Ovary (tissue), 7 donors: ENCODE measurements around the gene RMP24.

Experiments used
- DNase-seq, 5 donors: peaks; one replicate each; pipeline ENCODE4 v3.0.0-alpha.2; 2019 to 2020
- H3K27ac ChIP-seq, 2 donors: fragments of 200-600 bp; one replicate each; pipeline versions ENCODE4 v1.5.1 to v1.8.0; 2019 to 2022
- H3K27me3 ChIP-seq: fragments of 200-600 bp; one replicate; pipeline ENCODE4 v1.8.0; 2022
- H3K36me3 ChIP-seq: fragments of 200-600 bp; sonication (generic); one replicate; pipeline ENCODE4 v1.5.1; 2019
- H3K4me1 ChIP-seq: one replicate; pipeline ENCODE4 v1.8.1; 2013; ENCODE audit warnings: mild to moderate bottlenecking, moderate library complexity; ENCODE audit not compliant: insufficient read depth
- H3K4me3 ChIP-seq: fragments of 200-600 bp; sonication (generic); one replicate; pipeline ENCODE4 v1.5.1; 2017
- H3K9me3 ChIP-seq, 2 donors: fragments of 200-600 bp in 1 of 2; sonication (generic) in 1 of 2; one replicate each; pipeline versions ENCODE4 v1.5.1 to v1.8.1; 2013 to 2019; ENCODE audit warnings: mild to moderate bottlenecking in 1 of 2, moderate library complexity in 1 of 2
- CTCF ChIP-seq, 3 donors: fragments of 450-650 bp in 2 of 3; fragments of 200-600 bp in 1 of 3; IDR thresholded peaks; one replicate each; pipeline versions ENCODE4 v1.5.1 to v1.8.0; 2016 to 2022; ENCODE audit warnings: antibody characterized with exemption in 3 of 3, mild to moderate bottlenecking in 1 of 3
- EP300 ChIP-seq: sonication (generic); formaldehyde crosslinking; IDR thresholded peaks from one replicate; pipeline ENCODE4 v1.6.1; 2017; ENCODE audit warnings: antibody characterized with exemption
- POLR2A ChIP-seq: fragments of 450-650 bp; IDR thresholded peaks from one replicate; pipeline ENCODE4 v1.6.1; 2017; ENCODE audit warnings: antibody characterized with exemption, mild to moderate bottlenecking, moderate library complexity
- WGBS, 3 donors: extraction: QIAGEN DNeasy Blood & Tissue Kit in 1 of 3; methylation state at CpG; one replicate each; pipeline versions ENCODE4 v1.1.5 to v1.1.7; 2013 to 2017; 5-methylcytosine and 5-hydroxymethylcytosine counted together
- intact Hi-C, 4 donors: fragments of 100-400 bp; cut with DNase I; formaldehyde crosslinking; loops; one replicate each; pipeline versions ENCODE4 v1.11.0 to v1.15.1; 2022 to 2023
- donor health status: DM: no; HTN: no; CAD: no; lungs with moderate emphysema.
- donor health status: DM: no; HTN: no; CAD: no.
- donor health status: Bipolar disorder and iron deficiency.
- donor health status: DM: no; HTN: no; CAD: no.
- donor health status: DM: yes; HTN: yes; CAD: no.

The RMP24 gene

GRCh38 chr18:35933982-35934381 is 38.5 kb upstream of the RMP24 start:
- TF ChIP-seq POLR2A (no peak), EP300 (no peak), CTCF (IDR thresholded peaks at IDR 0.05) (no peak)
- no peaks in the 10 kb centered on the region for H3K4me1 ChIP-seq
- WGBS, 3 donors, result 71 to 86% (median 86%) methylated on average over 8 of the region's 8 CpGs
- no peaks in the 10 kb centered on the region for H3K27me3 ChIP-seq
- no peaks in the 10 kb centered on the region for H3K36me3 ChIP-seq
- no peak overlapping the region for H3K4me3 ChIP-seq
- no peaks in the 10 kb centered on the region for H3K9me3 ChIP-seq
- intact Hi-C loops, result no loop called here
- no peak for DNase-seq
- H3K27ac ChIP-seq, result no peak overlapping the region

GRCh38 chr18:35934891-35935290 is 37.6 kb upstream of the RMP24 start:
- no peak for DNase-seq
- no peak for TF ChIP-seq CTCF (IDR thresholded peaks at IDR 0.05)
- no peak for TF ChIP-seq EP300
- TF ChIP-seq POLR2A, result no peak
- H3K36me3 ChIP-seq, result no peaks in the 10 kb centered on the region
- no peak overlapping the region for H3K27ac ChIP-seq
- no peak overlapping the region for H3K4me3 ChIP-seq
- H3K4me1 ChIP-seq, result no peaks in the 10 kb centered on the region
- intact Hi-C loops, result no loop called here
- WGBS, 3 donors, result 78 to 84% (median 83%) methylated on average over 5 of the region's 5 CpGs
- H3K27me3 ChIP-seq, result no peaks in the 10 kb centered on the region
- H3K9me3 ChIP-seq, result no peaks in the 10 kb centered on the region

DNA sequence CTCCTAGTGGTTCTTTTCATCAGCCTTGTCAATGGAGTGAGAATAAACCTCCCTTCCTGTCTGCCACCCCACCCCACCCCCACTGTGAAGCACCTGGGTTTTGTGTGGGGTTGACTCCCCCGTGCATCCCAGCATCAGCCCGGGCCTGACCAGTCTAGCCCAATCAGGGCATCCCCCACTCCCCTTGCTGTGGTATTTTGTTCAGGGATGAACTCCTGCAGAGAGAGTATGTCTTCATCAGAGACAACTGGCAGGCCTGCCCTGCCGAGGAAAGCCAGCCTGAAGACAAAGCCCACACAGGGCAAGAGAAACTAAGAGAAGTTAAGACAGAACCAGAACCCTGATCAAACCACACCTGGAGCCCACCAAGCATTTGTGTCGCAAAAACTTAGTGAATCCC is 36.7 kb upstream of the RMP24 start:
- Histone ChIP-seq H3K4me1 (no peaks in the 10 kb centered on the region), H3K4me3 (no peak overlapping the region), H3K27ac (no peak overlapping the region), H3K36me3 (no peaks in the 10 kb centered on the region), H3K27me3 (no peaks in the 10 kb centered on the region), H3K9me3 (no peaks in the 10 kb centered on the region)
- DNase-seq, result no peak
- WGBS, 3 donors, result 50 to 65% (median 64%) methylated on average over 4 of the region's 4 CpGs
- TF ChIP-seq CTCF (IDR thresholded peaks at IDR 0.05), result no peak
- no peak for TF ChIP-seq POLR2A
- no peak for TF ChIP-seq EP300
- intact Hi-C loops, result no loop called here

DNA sequence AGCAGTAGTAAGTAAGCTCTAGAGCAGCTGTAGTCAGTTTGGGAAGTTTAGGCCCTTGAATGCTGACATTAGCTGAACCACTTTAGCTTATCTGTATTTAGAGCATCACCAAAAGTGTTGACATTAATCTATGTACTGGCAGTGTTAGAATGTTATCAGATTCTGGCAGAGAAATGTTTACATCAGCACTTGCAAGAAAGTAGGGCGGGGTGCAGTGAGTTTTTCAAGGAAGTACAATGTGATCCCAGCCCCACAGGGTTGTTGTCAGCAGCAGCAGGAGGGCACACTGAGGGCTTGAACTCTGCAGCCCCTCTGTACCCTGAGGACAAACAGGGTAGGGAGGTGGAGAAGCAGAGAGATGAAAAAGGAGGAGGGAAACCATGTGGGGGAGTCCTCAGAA is 35.5 kb upstream of the RMP24 start:
- H3K9me3 ChIP-seq, result no peaks in the 10 kb centered on the region
- WGBS, 3 donors, result 91 to 96% (median 93%) methylated on average over 1 of the region's 1 CpG
- intact Hi-C loops, result no loop called here
- TF ChIP-seq EP300, result no peak
- no peak for TF ChIP-seq POLR2A
- no peak for TF ChIP-seq CTCF (IDR thresholded peaks at IDR 0.05)
- H3K4me1 ChIP-seq, result no peaks in the 10 kb centered on the region
- no peak for DNase-seq
- H3K4me3 ChIP-seq, result no peak overlapping the region
- no peaks in the 10 kb centered on the region for H3K36me3 ChIP-seq
- no peaks in the 10 kb centered on the region for H3K27me3 ChIP-seq
- no peak overlapping the region for H3K27ac ChIP-seq

- 8 to 35% (median 9%) methylated on average over 1 of the region's 1 CpG for WGBS, 3 donors
- intact Hi-C loops, result no loop called here
- Histone ChIP-seq H3K4me3 (no peak overlapping the region), H3K9me3 (no peaks in the 10 kb centered on the region), H3K27ac (no peak overlapping the region), H3K4me1 (no peaks in the 10 kb centered on the region), H3K27me3 (no peaks in the 10 kb centered on the region), H3K36me3 (no peaks in the 10 kb centered on the region)
- DNase-seq, result no peak
- TF ChIP-seq EP300, result no peak
- no peak for TF ChIP-seq POLR2A
- no peak for TF ChIP-seq CTCF (IDR thresholded peaks at IDR 0.05)
Measured at GRCh38 chr18:35938158-35938557, 34.3 kb upstream of the RMP24 start.
